ENCODE data around the gene GSE1.
A peak's percentile ranks its signal among the peaks of the same experiment; 100 is the strongest.

GSE1 gene

DNA sequence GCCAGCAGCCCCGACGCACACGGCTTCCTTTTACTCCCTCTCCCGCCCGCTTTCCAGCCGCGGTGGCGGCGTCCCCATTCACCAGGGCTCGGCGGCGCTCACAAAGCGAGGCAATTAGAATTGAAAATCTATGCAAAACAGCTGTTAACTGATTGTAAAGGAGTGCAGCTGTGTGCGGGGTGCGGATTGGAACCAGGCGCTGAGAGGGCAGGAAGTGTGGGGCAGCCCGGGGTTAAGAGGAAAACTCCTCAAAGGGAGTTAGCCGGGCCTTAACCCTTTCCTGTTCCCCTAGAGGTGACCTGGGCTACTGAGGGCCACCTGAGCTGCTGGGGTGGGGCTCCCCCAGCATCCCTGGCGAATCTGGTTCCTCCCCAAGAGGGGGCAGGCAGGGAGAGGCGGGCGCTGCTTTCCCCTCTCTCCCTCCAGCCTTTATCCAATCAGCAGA, 5.8 kb upstream of the GSE1 start:
- no peak for DNase-seq

DNA sequence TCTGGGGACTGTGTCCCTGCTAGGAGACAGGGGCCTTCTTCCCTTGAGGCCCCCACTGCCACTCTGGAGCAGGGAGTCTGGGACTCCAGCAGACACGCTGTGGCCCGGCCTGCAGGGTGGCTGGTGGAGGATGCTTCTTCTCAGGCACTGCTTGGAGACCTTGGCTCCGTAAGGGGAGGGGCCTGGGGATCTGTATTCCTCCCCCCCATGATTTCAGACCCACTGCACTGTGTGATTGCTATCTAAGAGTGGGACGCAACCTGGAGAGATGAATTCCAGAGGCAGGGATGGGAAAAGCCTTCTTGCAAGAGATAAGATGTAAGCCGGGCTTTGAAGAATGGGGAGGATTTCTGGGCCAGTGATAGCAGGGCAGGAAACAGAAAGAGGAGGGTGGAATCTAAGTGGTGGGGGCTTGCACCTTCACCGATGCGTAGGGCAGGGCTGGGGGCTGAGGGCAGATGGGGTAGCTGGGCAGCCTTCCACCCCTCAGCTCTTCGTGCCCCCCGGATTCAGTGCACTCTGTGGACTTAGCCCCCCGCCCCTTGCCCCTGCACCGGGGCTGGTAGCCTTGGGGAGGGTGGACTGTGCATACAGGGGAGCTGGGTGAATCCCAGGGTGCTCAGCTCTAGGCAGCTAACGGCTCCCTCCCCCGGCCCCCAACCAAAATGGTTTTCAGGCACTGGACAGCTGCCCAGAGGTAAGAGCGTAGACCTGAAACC, 5.2 kb upstream of the GSE1 start:
- DNase-seq, result no peak

DNA sequence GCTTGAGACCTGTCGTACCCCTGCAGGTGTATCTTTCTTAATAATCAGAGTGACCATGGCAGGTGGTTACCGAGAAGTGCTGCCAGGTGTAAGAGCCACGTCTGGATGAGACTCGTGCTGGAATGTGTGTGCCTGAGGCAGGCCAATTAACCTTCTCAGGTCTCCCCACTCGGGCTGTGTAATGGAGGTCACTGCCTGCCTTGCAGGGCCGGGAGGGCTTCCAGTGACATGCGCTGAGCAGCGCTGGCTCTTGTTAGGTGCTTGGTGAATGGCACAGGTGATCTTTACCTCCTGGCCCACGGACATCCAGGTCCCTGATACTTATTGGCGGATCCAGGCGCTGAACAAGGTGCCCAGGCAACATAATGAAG, 4.6 kb upstream of the GSE1 start:
- no peak for DNase-seq

DNA sequence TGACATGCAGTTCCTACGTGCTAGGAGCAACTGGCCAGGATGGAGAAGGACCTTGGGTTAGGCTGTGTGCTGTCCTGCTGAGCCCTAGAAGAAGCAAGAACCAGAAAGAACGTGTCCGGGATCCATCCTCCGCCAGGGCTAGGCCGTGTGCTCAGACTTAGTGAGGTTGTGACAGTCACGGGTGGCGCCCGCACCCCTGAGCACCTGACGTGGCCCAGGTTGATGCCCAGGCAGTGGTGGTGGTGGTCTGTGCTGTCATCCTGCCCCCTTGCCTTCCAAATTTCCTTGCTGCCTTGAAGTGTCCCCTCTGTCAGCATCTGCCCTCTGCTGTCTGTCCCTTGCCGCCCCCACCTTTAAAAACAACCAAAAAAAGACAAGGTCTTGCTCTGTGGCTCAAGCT, 4.2 kb upstream of the GSE1 start:
- no peak for DNase-seq

DNA sequence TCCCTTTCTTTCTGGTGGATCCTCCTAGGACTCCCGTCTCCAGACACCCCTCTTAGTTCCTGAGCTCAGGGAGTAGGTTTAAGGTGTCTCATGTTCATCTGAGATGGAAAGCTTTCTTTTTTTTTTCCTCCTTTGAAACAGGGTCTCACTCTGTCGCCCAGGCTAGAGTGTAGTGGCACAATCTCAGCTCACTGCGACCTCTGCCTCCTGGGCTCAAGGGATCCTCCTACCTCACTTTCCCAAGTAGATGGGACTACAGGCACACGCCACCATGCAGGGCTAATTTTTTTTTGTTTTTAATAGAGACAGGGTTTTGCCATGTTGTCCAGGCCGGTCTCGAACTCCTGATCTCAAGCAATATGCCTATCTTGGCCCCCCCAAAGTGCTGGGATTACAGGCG, 3.6 kb upstream of the GSE1 start:
- no peak for DNase-seq

DNA sequence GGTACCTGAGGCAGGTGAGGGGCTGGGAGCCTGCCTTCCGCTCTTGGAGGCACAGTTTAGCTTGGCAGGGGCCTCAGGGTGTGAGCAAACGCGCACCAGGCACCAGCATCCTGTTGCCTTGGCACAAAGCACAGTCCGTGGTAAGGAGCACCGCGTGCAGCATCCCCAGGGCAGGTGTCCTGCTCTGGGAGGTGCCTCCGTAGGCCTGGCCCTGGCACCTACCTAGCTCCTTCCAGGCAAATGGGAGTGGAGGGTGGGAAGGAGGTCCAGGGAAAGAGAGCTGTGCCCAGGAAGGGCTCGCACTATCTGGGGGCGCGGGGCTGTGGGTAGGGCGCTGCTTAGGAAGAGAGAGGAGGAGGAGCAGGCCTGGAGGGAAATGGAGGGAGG, 3.1 kb upstream of the GSE1 start:
- no peak for DNase-seq

DNA sequence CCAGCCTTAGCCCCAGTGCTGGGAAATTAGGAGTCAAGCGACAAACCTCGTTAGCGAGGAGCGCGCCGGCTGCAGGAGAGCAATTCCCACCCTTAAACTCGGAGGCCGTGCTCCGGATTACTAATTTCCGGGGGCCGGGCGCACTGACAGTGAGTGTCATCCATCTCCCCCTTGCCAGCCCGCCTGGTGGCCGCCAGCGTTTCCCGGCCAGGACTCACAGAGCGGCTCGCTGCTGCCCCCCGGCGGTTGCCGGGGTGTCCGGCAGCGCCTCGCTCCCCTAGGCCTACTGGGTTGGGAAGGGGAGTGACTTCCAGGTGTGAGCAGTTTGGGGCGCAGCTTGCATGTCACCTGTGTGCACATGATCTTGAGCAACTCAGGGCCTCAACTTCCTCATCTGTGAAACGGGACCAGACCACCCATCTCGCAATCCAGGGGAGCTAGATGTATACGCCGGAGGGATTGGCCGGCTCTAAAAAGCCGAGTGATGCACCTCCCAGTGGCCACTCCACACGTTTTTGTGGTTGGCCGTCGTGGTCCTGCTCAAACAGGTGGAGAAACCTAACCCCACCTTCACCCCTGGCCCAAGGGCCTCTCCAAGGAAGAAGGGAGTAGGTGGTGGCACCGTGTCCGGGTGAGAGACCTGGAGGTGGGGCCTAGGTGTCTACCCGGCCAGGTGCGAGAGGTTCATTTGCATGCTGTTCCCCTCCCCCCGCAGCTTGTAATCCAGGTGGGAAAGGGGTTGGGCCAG, 2.5 kb upstream of the GSE1 start:
- DNase-seq, result peak; percentile 86

DNA sequence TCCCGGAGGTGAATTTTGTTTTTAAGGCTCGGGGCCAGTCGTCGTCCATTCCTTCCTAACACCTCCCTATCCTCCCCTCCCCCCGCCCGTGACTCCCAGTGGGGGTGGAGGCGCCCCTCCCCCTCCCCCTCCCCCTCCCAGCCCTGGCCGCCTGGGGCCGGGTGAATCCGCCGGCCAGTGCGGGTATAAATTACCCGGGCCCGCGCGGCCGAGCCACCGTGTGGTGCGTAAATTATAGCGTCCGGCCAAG, 2.0 kb upstream of the GSE1 start:
- no peak for DNase-seq

DNA sequence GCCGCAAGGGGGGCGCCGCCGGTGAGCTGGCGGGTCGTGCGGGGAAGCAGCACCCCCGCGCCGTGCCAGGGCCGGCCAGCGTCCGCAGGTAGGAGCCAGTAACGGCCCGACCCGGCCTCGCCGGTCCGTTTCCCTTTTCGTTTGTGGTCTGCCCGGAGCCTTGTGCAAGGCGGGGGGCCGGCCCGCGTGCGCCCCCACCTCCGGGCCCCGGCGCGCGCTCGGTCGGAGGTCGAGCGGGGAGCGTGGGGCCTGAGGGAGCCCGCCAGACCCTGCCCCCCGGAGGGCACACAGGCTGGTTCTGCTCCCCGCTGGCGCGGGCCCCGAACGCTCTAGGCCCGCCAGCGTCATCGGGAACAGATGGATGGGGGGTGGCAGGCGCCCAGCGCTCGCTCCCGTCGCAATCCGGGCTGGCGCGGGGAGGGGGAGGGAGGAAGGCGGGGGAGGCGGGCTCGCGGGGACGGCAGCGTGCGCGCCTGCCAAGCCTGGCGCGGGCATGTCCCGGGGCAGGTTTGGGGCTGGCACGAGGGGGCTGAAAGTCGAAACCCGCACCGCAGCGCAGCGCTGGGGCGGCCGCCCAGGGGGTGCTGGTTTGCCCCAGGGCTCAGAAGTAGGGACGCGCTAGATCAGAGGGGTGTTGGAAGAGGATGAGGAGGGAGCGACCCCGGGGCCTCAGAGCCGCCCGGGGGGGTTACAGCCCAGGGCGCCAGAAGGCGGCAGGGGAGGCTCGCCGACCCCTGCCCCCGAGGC, 1.5 kb upstream of the GSE1 start:
- peak; percentile 14 for DNase-seq

DNA sequence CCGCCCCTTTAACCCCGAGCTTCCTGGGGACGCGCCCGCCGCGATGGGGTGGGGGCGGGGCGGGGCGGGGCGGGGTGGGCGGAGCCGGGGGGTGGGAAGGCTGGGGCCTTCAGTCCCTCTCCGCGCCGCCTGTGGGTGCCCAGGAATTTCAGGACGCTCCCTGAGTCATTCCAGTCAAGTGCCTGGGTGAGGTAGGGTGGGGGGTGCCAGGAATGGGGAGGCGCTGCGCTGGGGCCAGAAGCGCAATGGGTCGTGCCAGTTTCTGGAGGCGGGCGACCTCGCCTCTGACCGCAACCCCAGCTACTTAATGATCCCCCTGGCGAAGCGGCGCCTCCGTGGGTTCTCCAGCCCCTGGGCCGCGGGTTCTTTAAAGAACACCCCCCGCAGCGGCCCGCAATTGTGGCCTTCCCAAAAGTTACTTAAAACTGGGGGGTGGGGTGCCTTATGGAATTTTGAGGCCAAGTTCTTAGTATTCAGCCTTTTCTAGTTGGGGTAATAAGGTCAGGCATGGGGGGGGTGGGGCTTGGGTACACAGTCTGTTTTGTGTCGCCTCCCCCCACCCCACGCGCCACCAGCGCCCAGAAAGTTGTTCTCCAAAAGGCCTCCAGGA, 826 bp upstream of the GSE1 start:
- peak; percentile 10 for DNase-seq

DNA sequence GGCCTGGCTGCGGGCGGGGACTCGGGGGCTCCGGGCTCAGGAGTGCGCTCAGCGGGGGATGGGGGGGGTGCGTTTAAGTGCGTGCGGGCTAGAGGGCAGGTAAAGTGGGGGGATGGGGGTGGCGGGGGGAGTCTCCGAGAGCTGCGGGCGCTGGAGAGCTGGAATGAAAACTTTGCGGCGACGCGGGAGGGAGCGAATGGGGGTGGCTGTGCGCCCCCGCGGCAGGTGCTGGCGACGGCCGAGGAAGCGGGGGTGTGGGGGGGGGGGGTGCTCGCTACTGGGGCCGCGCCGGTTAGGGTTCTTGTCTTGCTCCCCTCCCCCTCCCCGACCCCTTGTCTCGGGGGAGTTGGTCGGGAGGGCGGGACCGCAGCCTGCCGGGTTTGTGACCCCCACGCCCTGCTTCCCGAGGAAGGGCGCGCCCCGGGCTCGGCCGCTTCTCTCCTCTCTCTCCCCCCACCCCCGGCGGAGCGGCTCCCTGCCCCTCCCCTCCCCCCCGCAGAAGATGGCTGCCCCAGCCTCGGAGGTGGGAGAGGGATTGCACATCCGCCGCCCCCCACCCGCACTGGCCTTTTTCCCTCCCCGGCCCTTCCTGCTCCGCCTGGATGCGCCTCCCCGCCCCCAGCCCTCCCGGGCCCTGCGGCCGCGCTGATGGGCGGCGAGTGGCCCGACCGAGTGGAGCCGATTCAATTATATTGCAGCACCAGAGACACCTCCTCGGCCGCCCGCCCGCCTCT, 649 bp downstream of the GSE1 start:
- DNase-seq, result no peak

DNA sequence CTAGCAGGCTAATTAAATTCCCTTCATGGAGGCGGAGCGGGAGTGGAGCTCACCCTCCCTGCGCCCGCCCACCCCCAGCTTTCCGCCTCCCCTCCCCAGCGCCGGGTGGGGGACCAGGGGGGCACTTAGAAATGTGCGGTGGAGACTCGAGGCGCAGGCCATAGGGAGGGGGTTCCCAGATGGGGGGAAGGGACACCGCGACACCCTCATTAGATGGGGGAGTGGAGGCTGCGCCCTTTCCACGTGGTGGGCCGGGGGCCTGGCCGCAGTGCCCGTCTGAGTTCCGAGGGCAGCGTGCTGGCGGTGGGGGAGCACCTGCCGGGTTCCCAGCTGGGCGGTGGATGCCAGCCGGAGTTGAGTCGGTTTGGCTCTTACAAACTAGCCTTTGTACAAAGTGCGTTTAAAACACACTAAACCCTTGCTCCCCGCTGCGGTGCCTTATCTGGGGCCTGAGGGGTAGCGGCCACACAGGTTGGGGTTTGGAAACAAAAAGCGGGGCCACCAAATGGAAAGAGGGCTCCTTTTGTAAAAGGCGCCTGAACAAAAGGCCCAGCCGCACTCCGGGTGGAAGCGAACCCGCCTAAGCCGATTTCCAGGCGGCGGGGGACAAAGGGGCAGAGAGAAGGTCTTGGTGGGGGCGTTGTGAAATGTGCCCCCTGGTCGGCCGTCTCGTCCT, 1.4 kb downstream of the GSE1 start:
- DNase-seq, result no peak

DNA sequence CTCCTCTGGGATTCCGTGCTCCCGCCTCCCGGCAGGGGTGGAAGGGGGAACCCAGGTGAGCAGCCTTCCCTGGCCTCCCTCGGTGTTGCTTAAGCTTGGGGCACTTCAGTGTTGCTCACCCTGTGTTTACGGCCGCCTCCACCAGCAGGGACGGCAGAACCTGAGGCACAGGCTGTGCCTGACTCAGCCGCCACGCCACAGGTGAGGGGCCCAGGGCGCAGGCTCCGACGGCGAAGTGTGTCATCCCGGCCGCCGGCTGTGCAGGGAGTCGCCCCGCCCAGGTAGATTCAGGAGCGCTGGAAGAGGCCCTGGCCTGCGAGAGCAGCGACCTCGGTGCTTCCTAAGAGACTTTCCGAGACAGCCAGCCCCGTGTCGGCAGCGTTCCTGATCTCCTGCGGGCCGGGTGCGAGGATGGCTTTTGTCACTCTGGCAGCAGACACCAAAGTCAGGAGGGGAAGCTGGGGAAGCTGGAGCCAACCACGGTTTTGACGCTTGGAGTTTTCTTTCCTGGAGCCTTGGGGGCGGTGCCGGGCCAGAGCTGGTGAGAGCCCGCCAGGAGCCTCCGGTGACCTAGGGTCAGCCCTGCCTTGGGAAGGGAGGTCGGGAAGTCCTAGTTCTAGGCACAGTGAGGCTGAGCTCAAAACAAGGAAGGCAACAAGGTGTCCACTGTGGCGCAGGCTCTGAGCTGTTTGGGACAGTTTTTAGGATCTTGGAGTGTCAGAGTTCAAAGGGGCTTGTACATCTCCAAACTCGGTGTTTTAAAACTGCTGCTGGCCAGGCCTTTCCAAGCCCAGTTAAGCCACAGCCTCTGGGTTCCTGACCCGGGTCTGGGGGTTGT, 2.1 kb downstream of the GSE1 start:
- DNase-seq, result peak; percentile 8

DNA sequence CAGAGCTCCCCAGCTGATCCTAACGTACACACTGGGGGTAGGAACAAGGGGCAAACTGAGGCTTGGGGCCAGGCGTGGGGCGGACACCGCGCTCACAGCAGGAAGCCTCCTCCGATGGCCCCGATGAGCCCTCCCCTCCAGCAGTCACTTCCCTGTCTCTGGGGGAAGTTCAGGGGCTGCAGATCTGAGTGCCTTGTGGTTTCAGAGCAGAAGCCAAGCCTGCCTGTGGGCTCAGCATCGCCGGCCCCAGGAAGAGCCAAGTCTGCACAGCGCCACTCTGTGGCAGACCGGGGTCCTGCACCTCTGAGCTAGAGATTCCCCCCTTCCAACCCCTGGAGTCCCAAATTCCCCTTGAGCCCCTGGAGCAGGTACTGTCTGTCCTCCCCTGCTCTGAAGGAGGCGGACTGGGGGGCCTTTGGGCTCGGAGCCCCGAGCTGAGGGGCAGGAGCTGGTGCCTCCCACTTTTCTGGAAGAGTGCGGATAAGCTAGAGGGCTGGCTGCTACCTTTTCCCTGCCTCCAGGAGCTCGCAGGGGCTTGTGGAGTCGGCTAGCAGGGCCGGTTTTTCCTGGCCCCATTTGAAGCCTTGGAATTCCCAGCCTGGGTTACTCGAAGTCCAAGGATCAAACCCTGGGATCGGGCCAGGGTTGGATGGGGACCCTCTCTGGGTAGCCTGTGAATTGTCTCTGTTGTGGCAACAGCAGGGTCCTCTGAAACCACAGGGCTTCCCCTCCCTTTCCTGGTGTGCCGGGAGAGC, 2.9 kb downstream of the GSE1 start:
- peak; percentile 74 for DNase-seq

DNA sequence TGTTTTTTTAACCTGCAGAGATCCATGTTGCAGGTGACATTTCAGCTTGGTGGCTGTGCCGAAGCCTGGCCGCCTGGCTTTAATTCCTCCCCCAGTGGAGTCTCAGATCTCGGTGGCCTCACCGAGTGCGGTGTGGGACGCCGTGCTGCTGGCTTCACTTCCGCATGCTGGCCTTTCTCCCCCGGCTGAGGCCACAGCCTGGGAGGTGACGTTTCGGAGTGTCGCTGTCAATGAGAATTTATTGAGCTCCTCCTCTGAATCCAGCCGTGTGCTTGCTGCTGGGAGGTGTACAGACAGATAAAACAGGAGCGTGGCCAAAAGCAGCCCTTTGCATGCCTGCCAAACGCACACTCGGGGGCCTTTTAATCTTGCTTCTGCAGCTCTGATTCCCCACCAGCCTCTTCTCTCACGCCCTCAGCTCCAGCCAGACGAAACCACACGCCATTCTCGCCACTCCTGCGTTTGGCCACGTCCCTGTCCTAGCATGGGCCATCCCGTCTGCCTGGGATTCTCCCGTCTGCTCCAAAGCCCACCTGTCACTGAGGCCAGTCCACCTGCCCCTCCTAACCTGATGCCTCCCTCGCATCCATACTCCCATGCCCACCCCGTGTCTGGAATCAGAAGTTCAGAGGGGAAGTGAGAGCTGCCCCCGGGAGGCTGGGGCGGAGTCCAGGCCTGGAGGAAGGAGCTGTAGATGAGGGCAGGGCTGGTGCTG, 3.6 kb downstream of the GSE1 start:
- no peak for DNase-seq

DNA sequence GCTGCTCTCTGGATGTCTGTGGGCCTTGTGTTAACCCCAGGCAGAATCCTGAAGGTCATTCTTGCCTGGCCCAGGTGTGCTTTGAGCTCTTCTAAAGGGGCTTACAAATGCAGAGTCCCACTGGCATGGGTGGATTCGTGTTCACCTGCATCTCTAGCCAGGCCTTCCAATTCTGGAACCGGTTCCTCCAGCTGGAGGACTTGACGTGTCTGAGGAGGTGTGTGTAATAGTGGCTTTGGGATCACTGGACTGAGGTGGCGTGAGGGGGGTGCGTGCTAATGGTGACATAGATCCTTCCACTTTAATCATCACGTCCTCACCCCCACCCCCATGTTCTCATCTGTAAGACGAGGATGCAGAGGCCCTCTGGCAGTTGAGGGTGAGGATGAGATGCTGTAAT, 4.8 kb downstream of the GSE1 start:
- no peak for DNase-seq

DNA sequence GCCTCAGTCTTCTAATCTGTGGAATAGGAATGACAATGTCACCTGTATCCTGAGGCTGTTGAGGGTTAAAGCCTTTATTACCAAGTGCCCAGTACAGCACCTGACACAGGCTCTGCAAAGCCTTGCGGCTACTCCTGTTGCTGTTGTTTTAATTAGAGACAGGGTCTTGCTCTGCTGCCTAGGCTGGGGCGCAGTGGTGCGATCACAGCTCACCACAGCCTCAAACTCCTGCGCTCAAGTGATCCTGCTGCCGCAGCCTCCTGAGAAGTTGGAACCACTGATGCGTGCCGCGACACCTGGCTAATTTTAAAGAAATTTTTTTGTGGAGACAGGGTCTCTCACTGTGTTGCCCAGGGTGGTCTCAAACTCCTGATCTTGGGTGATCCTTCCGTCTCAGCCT, 5.4 kb downstream of the GSE1 start:
- DNase-seq, result no peak

DNA sequence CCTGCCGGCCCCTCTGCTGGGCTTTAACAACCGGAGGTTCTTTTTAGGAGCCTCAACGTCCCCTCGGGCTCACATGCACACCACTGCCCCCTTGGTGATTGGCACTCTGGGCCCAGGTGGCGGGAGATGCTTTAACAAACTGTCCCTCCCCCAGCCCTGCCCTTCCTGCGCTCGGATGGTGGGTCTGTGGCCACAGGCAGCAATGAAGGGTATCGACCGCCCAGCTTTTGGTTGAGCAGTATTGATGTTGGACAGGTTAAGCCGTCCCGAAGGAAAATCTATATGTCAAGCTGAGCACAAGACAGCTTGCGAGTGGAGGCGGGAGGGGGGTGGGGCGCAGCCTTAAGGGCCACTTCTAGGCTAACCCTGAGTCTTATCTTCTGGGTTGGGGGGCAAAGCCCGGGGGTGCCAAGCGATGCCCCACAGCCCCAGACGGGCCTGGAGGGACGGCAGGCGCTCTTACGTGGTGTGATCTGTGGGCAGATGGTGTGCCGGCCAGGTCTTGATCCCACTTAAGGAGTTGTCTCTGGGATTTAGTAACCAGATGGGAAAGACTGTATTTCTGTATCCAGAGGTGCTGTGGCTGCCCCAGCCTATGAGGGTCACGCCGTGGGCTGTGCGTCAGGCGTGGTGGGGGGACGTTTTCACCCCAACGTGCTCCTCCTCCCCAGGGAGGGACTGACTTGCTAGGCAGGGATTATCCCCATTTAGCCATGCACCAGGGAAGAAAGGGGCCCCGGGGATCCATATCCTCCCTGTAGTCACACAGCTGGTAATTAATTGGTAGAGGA, 6.2 kb downstream of the GSE1 start:
- no peak for DNase-seq

DNA sequence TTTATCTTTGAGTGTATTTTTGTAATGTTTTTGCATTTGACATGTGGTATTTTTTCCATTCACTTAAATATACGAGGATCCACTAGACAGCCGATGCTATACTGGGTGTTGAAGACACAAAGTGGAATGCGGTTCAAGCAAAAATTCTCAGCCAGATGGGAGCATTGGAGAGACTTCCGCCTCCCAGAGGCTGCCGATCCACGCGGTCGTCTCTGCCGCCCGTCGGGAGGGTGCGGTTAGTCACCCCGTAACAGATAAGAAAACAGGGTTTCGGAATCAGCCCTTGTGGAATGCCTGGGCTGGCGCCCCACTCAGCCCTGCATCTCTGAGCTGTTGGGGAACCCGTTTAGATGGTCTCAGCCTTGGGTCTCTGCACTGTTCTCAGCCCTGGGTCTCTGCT, 7.3 kb downstream of the GSE1 start:
- no peak for DNase-seq

All from activated CD4-positive, alpha-beta T cell treated with anti-CD3 and anti-CD28 coated beads, Interleukin-2, amount 50 U/mL, for 16 hours (primary cell).